GM19395 (cell line): ENCODE results near the gene PLCB3.

ENCODE experiments used
- ATAC-seq: cut with Tn5 transposase; IDR thresholded peaks from one replicate; pipeline ENCODE4 v1.9.1; 2021; ENCODE audit warnings: mild to moderate bottlenecking, moderate library complexity; ENCODE audit not compliant: unreplicated experiment

The PLCB3 gene

DNA sequence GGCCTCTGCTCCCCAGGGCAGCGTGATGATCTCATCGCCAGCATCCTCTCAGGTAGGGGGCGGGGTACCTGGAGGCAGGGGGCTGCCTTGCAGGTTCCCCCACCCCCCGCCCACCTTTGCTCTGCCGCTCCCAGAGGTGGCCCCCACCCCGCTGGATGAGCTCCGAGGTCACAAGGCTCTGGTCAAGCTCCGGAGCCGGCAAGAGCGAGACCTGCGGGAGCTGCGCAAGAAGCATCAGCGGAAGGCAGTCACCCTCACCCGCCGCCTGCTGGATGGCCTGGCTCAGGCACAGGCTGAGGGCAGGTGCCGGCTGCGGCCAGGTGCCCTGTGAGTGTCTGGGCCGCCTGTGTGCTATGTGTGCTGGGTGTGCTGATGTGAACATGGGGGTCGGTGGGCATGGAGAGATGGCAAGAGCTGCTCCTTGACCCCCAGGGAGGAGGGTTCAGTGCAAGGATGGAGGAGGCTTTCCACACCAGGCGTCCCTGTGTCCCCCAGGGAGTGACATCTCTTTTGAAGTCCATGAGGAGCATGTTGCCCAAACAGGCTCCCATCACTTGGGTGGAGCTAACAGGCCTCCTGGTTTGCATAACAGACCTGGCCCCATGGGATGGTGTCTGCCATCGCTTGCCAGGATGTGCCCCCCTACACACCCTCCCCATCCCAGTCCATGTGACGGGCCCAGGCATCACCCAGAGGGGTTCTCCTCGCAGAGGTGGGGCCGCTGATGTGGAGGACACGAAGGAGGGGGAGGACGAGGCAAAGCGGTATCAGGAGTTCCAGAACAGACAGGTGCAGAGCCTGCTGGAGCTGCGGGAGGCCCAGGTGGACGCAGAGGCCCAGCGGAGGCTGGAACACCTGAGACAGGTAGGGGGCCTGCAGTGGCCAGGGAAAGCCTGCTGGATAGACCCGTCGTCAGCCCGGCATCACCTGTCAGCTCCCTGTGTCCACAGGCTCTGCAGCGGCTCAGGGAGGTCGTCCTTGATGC lies 14.1 kb downstream of the PLCB3 start:
- no peak for ATAC-seq

DNA sequence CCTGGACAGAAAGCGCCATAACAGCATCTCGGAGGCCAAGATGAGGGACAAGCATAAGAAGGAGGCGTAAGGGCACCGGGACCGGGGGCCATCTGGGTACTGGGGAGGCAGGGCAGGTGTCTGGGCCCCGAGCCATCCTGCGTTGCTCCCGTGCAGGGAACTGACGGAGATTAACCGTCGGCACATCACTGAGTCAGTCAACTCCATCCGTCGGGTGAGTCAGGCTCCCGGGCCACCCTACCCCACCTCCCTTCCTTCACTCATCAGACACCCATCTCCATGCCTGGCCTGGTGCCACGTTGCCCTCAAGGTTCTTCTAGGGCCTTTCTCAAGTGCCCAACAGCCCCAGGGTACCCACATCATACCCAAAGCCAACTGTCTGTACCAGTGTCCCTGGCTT lies 15.0 kb downstream of the PLCB3 start:
- ATAC-seq: no peak

DNA sequence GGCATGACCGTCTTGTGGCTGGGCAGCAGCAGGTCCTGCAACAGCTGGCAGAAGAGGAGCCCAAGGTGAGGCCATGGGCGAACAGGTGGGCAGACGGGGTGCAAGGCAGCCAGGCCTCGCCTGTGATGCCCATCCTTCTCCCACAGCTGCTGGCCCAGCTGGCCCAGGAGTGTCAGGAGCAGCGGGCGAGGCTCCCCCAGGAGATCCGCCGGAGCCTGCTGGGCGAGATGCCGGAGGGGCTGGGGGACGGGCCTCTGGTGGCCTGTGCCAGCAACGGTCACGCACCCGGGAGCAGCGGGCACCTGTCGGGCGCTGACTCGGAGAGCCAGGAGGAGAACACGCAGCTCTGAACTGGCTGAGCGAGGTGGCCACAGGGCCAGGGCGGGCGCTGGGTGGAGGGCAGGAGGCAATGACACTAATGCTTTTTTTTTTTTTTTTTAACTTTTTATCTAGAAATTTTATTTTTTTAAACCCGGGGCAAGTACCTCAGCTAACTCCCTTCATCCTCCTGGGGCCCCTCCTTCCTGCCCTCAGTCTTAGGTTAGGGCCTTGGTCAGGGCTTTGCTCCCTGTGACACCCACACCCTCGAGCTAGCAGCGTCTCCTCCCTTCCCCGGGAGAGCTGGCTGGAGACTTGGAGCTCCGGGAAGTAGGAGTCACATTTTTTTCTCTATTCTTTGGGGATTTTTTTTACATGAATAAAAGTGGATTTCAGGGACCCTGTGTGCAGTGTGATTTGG lies 16.0 kb downstream of the PLCB3 start:
- ATAC-seq: no peak

DNA sequence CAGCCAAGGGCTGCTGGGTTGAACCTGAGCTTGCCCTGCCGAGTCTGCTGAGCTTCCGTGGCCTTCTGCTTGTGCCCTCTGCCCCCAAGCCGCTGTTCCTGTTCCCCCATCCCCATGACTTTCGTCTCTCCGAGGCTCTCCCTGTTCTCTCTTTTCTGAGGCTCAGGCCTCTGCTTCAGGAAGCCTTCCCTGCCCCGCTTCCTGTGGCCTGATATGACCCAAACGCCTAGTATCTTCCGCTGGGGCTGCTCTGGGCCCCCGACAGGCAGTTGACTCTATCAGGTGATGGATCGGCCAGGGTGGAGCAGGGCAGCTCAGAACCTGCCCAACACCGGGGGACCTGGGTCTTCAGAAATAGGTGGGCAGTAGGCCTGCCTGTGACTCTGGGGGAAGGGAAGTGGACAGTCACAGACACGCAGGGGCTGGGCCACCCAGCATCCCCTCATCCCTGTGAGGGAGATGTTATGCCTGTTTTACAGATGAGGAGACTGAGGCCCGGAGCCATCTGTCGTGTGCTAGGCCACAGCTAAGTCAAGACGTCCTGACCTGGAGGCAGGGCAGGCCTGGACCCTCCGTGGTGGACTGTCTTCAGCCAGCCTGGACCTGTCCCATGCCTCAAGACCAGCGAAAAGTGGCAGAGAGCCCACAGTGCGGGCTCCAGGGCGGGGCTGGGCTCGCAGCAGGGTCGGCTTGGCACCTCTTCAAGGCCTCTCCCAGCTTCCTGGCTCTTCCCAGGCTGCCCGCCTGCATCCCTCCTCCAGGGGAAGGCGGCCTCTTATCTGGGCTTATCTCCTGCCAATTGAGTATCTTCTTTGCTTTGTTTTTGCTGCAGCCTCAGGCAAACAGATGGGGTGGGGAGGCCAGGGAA lies 16.9 kb downstream of the PLCB3 start:
- ATAC-seq: no peak

DNA sequence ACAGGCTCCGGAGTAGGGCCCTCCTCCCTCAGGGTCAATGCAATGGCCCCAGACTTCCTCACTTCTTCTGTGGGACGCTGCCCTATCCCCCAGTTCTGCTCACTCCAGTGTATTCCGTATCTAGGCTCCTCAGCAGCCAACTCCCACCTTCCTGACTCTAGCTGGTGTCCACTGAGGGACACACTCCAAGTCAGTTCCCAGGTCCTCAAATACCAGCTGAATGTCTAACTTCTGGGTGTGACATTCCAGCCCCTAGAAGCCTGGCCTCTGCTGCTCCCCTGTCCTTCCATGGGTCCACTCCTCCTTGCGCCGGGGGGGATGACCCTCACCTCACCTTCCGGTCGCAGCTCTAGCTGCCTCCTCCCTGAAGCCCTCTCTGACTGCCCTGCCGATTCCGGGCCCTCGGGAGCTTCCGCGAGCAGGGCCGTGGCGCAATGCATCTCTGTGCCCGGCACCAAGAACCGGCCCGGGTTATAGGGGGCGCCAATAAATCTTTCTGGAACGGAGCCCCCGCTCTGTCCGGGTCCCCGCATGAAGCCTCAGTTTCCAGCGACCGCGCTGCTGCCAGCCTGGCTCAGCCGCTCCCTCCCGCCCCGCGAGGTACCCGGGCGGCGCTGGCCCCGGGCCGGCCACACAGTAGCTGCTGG lies 17.7 kb downstream of the PLCB3 start:
- ATAC-seq: peak; percentile 9

DNA sequence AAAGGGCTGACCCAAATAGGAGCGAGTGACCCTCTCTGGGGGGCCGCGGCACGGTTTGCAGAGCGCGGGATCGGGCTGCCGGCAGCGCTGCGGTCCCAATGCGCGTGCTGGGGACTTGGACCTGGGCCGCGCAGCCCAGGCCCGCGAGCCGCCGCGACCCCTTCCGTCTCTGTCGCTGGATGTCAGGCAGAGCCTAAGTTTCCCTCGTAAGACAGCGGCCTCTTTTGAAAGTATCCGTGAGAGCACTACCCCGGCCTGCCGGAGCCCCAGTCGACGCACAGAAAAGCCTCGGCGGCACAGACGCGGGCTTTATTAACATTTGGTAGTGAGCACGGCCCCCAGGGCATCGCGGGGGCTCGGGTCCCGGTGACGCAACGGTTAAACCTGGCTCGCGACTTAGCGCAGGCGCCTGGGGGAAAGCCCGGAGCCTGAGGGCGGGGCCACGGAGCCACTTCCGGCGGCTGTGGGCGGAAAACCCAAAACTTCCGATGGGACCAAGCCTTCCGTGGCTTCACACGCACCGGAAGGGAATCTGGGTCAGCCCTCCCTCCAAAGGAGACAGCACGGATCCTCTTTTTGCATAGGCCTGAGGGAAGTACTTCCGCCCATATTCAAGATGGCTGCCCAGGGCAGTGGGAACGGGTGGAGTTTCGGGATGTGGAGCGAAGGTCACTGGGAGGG lies 18.4 kb downstream of the PLCB3 start:
- peak; percentile 72 for ATAC-seq

DNA sequence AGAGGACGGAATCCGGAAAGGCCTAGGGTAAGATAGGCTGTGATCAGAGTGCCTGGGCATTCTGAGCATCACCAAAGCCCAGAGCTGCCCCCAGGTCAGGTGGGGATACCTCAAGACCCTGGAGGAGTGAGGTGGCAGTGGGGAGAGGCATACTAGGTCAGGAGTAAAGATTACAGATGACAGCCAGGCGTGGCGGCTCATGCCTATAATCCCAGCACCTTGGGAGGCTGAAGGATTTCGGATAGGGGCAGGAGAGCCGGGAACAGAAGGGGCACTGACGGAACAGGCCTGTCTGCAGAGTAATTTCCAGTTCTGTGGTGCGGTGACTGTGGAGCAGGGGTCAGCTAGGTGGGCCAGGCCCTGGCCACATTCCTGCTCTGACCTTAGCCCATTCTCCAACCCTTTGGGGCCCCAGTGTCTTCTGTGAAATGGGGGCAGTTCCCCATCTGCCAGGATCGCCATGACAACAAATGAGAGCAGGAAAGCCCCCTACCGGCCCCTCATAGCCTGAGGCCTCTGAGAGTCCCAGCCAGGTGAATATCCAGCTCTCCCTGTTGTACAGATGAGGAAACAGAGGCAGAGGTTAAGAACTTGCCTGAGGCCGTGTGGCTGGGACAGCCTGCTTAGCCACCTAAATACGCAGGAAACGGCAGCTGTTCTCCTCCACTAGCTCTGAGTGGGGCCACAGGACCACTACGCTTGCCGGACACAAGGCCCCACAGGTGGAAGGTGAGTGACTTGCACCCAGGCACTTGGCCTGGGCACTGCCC lies 23.9 kb downstream of the PLCB3 start:
- ATAC-seq: no peak

DNA sequence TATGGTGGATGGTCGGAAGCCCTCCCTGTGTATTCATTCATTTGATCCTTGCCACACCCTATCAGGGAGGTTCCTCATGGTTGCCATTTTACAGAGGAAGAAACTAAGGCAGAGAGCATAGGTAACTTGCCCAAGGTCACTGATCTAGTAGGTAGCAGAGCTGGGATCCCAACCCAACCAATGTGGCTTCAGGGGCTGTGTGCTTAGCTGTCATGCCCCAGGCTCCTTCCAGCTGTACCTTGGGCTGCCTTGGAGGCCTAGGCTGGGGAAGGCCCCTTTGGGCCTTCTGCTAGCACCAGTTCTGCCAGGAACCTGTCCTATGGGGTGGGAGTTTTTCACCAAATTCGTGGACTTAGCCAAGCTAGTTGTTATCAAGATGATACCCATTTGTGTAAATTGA lies 24.5 kb downstream of the PLCB3 start:
- ATAC-seq: no peak

DNA sequence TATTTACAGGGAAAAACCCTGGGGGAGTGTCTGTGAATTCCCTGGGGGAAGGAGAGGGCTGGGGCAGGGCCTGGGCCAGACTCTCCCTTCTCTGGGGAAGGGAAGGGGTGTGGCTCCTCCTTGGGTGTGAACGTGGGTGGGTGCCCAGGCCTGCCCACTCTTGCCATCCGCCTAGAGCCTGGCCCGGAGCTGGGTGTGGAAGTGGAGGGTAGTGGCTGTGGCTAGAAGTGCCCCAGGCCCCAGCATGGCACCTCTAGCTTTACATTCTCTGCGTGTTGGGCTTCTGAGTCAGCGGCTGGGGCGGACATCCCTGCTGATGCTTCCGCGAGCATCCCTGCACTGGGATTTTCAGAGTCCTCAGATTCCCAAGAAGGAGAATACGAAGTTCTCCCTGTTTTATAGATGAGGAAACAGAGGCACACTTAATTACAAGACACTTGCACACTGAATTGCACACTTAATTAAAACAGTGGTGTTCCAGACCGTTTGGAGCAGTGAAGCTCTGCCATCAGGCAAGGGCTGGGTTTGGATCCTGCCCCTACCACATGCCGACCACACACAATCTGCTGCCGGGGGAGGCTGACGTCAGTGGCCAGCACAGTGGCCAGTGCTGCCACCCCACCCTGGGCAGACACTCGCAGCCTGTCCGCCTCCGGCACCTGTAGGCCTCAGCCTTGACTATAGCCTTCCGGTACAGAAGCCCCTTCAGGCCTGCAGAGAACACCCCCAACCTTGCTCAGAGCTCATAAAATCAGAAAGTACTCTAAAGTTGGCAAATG lies 25.5 kb downstream of the PLCB3 start:
- ATAC-seq: no peak

DNA sequence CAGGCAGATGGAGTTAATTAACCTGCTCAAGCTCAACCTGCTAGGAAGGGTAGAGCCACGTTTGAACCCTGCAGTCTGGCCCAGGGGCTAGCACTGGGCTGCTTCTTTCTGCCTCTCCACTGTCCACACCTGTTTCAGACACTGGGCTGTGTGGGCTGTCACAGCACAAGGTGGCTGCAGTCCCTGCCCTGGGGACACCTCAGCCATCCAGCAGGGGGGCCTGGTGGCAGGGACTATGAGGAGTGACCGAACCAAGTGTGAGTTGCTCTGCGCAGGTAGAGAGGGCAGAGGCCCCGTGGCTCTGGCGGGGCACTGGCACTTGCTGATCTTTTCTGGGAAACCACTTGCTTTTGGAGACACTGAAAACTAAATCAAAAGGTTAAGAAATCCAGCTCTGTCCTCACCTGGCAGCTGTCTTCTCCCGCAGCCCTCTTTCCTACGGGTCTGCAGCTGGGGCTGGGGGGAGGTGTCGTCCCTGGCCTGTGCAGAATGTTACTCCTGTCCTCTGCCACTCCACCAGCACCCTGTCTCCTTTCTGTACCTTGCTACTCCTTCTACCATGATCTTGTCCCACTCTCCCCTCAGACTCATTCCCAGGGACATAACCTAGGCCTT lies 27.4 kb downstream of the PLCB3 start:
- no peak for ATAC-seq

DNA sequence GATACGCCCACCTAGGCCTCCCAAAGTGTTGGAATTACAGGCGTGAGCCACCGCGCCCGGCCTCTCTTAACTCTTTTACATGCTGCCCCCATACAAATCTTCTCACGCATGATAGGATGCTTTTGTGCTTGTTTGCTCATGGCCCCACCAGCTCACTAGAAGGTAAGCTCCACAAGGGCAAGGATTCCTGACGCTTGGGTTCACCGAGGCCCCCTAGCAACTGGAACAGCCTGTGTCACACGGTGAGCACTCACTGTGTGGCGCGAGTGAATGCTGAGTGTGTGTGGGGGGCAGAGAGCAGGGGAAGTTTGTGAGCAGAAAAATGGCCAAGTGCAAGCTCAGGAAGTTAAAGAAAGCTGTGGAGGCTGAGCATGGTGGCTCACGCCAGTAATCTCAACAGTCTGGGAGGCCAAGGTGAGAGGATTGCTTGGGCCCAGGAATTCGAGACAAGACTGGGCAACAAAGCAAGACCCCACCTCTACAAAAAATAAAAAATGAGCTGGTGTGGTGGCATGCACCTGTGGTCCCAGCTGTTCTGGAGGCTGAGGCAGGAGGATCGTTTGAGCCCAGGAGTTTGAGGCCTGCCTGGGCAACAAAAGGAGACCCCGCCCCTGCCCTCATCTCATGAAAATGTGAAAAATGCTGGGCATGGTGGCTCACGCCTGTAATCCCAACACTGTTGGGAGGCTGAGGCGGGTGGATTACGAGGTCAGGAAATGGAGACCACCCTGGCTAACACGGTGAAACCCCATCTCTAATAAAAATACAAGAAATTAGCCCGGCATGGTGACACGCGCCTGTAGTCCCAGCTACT lies 30.8 kb downstream of the PLCB3 start:
- ATAC-seq: no peak

DNA sequence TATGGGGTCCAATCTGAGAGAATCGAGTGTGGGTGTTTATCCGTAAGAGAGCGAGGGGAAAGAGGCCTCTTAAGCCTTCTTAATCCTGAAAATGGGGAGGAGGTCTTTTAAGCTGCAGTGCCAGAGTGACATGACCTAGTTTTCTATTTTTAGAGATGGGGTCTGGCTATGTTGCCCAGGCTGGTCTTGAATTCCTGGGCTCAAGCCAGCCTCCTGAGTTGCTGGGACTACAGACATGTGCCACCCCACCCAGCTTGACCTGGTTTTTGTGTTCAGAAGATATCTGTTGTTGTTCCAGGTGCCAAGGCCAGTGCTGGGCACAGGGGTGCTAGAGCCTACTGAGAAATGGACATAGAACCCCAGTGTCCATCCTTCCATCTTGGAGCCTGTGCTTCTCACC lies 31.8 kb downstream of the PLCB3 start:
- ATAC-seq: no peak

DNA sequence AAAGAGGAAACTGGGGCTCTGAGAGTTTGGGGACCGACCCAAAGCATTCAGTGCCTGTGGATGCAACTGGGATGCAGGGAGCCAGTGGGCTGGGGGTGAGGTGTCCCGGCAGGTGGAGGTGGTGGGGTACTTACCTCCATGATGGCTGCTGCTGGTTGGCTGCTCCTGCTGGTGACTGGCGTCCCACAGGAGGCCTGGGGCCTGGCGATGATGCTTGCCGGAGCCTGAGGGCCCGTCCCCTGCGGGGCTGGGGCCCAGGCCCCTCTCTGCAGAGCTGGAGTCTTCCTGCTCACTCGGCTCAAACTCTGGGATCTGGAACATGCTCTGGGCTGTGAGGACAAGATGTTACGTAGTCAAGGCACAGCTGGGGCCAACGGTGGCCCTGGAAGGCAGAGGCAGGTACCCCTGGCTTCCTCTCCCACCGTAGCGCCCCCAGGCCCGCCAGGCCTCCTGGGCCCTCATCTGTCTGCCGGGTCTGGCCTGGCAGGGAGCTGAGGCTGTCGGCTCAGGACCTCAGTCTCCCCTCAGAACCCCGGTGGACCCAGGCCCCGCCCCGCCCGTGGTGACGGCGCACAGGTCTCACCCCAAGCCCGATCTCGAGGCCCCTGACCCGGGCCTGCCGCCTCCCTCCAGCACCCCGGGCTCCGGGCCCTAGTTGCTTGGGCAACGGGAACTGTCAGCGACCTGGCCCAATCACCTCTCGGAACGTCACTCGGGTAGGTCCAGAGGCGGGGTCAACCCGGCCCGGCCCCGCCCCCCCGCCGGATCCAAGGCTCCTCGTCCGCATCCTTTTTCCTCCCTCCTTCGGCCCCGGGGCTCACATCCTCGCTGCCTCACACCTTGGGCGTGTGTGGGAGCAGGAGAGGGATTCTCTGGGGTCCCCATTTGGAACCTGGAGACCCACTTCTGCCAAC lies 33.0 kb downstream of the PLCB3 start, which contains the start of gene BAD:
TSS of gene BAD (minus strand) at position 618 of the 914 bp plus-strand sequence. CDS start at position 321, 297 bp downstream.
- peak; percentile 74 for ATAC-seq

DNA sequence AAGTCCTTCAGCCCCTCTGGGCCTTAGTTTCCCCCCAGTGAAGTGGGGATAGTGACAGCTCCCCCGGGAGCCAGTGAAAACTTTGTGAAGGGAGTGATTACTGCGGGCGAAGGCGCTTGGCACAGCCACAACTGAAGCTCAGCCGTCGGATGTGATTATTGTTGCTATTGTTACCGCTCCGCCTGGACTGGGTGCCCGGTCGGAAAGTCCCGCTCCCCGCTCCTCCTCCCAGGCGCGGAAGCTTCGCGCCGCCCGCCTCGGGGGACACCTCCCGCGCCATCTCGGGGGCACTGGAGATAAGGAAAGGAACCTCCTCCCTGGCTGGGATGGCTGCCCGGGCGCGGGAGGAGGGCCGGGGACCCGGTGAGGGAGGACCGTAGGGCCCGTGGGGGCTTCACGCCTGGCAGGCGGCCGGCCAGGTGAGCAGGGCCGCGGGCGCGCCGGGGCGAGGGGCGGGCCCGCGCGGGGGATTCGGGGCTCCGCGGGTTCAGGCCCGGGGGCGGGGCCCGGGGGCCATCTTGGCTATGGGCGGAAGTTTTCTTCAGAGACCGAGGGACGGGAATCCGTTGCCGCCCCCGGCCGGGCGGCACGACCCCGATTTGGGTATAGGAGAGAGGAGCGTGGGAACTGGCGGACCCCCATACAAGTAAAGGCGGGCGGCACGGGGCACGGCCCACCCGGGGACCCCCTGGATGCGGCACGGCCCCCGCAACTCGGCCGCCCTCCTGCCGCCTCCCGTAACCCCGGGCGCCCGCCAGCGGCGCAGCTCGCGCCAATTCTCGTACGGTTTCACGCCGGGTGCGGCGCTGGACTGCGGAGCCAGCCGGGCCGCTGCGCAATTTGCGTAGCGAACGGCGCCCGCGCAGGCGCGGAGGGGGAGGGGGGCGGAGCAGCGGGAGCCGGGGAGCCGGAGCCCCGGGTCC lies 33.9 kb downstream of the PLCB3 start, which contains the start of gene GPR137:
TSS of gene GPR137 (plus strand) at position 887 of the 923 bp plus-strand sequence. CDS start 677 bp downstream, outside the sequence.
- peak; percentile 58 for ATAC-seq
